GM18505 (cell line): ENCODE results near the gene SLC30A4.

ENCODE experiments used
- ATAC-seq: cut with Tn5 transposase; IDR thresholded peaks from one replicate; pipeline ENCODE4 v1.9.1; 2021; ENCODE audit not compliant: unreplicated experiment
- POLR2A ChIP-seq: IDR thresholded peaks from 4 replicates; pipeline ENCODE4 v1.6.1; 2011; ENCODE audit warnings: borderline replicate concordance; ENCODE audit not compliant: insufficient read depth, insufficient read length; ENCODE audit errors: extremely low read depth

SLC30A4 gene

DNA sequence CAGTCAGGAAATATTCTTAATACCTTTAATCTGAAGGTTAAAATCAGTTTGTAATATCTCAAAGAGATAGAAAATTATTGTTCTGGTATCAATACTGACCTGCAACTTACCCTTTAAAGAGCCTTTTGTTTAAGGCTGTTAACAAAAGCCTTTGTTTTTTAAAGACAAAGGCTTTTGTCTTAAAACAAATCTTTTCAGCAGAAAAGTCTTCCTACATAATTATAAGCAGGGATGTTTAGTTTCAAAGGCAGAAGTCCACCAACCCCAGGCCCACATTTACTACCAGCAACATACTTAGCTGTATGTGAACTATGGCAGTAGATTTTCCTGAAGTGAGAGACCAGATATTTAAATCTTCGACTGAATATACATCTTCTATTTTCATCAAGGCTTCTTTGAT lies 36.2 kb downstream of the SLC30A4 start:
- no peak for ATAC-seq
- no peak for TF ChIP-seq POLR2A

DNA sequence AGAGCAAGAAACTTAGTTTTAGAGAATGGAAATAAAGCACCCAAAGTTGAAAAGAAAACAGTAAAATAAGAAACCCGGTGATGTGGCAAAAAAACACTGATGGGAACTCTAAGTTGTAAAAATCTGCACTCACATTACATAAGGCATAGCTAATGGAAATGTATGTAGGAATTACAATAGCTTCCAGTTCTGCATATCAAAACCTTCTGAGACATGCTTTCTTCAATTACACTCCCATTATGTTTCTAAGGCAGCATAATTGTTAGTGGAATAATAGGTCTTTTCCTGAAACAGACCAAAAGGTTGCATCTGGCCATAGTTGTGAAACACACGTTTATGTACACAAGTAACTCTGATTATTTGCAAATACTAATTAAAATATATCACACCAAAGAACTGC lies 41.4 kb downstream of the SLC30A4 start:
- no peak for ATAC-seq
- TF ChIP-seq POLR2A: no peak

DNA sequence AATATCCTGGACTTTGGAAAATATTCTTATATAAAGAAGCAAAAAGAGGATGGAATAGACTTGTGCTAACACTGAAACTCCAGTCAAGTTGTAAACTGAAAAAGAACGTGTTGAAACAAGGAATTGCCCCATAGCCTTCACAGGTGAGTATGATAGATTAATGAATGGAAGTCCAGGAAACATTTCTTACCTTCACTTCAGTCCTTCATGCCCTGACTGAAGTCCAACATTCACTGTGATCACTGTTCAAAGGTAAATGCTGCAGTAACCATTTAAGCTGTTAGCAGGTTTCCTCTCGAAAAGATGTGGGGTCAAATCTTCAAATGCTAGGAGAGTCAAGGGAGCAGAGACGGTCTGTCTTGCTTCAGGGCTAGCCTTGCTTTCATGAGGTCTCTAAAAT lies 46.1 kb downstream of the SLC30A4 start:
- no peak for ATAC-seq
- no peak for TF ChIP-seq POLR2A

DNA sequence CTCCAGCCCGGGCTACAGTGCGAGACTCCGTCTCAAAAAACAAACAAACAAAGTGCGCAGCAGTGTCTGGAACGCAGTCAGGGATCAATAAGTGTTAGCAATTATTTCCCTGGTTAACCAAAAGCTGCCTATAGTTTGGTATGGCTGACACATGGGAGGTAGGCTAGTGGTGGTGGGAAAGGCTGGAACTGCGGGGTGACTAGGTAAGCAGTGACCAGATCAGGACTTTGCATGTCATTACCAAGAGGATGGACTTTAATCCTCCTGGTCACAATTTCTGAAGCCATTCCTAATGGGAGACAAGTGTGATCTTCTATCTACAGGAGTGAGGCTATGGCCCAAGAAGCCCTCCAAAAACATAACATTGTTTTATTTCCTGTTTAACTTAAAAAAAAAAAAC lies 47.8 kb downstream of the SLC30A4 start:
- ATAC-seq: no peak
- no peak for TF ChIP-seq POLR2A

DNA sequence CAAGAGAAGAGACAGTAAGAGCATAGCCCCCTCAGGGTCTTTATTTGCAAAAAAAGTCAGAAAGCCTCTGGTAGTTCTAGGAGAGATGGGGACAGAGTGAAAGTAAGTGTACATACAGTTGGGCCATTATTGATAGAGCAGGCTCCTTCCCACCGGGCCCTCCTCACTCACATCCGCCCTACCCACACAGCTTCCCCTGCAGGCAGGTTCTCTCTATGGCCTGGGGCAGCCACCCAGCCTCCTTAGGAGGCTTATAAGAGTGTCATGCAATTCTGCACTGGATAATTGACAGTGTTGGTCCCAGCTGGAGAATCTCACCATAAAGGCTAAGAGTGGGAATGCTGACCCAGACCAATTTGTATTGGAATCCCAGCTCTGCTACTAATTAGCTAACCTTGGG lies 49.5 kb downstream of the SLC30A4 start:
- no peak for ATAC-seq
- TF ChIP-seq POLR2A: no peak

DNA sequence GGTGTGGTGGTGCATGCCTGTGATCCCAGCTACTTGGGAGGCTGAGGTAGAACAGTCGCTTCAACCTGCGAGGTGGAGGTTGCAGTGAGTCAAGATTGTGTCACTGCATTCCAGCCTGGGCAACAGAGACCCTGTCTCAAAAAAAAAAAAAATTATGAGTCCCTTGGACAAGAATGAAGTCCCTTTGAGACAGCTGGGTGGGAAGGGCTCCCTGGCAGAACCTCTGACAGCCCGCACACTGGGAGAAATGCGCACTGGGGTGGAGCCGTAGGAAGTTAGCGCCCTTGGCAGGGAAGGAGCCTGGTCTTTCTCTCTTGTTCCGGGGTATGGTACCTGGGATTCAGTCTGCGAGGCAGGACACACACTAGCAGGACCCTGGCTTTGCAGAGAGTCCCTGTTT lies 51.4 kb downstream of the SLC30A4 start:
- no peak for ATAC-seq
- no peak for TF ChIP-seq POLR2A

DNA sequence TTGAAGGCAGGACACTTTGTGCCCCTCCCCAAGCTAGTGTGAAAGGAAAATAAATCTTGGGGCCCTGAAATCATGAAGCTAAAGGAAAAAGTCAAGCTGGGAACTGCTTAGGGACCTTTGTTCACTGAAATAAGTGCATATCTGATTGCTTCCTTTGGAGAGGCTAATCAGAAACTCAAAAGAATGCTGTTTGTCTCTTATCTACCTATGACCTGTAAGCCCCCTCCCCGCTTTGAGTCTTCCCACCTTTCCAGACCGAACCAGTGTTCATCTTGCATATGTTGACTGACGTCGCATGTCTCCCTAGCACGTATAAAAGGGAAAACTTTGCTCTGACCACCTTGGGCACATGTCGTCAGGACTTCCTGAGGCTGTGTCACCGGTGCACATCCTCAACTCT lies 53.1 kb downstream of the SLC30A4 start:
- no peak for ATAC-seq
- TF ChIP-seq POLR2A: no peak

DNA sequence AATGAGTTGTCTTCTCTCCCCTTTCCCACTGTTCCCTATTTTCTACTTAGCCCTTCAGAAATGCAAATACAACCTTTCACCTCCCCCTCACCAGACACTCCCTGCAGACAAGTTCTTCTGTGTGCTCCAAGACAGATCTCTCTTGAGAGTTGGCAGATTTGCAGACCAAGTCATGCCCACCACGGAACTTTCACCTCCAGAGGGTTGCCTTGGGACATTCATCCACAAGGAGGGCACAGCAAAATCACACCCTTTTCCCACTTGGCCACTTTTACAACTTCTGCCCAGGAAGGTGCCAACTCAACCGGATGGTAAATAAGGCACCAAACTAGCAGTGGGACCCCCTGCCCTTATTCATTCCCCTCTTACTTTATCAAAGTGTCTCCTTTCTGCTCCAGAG lies 53.5 kb downstream of the SLC30A4 start:
- TF ChIP-seq POLR2A: no peak
- no peak for ATAC-seq

DNA sequence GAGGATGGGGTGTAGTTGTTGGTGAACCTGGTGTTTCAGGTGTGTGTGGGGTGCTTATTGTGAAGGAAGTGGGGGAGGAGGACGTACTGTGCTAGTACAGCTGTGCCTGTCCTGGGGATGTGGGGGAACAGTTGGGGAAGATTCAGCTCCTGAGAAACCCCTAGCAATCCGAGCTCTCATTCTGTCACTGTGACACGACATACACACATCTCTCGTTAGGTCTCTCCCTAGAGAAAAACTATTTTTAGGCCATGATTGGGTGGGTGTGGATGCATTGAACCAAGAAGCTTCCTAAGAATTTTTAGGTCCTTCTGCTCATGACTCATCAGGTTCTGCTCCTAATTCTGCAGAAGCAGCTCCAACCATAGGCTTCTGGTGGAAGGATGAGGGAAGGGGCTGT lies 54.3 kb downstream of the SLC30A4 start:
- no peak for ATAC-seq

DNA sequence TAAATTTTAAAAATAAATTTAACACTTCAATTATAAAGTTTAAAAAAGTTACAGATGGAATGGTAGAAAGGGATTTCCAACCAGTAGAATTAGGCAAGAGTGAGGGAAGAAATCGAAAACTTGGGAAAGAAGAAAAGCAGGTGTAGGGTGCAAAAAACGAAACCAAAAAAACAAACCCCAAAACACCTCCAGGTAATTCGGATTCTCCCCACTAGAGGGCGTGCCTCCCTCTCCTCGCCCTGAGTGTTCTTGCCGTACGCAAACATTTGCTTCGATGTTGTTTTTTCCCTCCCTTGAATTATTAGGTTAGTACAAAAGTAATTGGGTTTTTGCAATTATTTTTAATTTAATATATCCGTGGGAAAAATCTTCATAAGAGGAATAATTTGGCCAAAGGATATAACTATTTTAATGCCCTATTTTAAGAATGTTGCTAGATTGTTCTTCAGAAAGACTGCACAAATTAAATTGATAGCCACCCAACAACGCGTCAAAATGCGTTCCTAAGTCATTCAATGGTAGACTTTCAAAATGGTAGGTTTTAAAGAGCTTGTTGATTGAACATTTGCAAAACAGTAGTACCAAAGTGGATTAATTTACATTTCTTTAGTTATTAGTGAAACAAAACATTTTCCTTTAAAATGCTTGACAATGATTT lies 63.7 kb downstream of the SLC30A4 start:
- TF ChIP-seq POLR2A: no peak
- no peak for ATAC-seq

More for the DNA sequence above, 54.3 kb downstream of the SLC30A4 start:
- TF ChIP-seq POLR2A: no peak

DNA sequence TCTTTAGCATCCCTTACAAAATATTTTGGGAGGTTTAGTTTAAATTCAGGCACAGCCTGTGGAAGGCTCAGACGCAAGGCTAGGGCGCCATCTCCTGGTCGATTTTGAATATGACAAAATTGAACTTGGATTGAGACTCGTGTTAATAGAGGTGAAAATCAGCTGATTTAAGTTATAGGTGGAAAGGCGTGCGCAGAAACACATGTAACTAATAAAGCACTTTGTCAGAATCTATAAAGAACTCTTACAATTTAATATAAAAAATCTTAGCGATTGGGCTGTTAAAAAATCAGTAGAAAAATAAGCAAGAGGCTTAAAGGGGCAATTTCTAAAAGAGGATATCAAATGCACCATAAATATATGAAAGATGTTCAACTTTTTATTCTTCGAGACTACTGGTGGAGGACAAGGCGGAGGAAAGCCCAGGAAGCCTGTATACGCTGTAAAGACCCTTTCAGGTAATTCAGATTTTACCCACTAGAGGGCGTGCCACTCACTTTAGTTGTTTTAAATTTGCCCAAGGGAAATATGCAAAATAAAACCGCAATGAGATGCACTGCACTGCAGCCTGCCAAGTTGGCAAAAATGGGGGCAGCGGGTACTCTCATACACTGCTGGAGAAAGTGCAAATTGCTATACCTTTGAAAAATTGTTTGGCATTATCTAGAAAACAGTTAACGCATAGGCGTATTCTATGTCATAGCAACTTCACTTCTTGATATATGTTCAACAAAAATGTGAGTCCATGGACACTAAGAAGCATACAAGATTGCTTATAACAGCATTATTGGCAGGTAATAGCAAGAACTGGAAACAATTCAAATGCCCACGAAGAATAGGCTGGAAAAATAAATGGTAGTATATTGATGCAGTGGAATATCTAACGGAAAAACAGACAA lies 64.7 kb downstream of the SLC30A4 start:
- TF ChIP-seq POLR2A: no peak
- no peak for ATAC-seq

DNA sequence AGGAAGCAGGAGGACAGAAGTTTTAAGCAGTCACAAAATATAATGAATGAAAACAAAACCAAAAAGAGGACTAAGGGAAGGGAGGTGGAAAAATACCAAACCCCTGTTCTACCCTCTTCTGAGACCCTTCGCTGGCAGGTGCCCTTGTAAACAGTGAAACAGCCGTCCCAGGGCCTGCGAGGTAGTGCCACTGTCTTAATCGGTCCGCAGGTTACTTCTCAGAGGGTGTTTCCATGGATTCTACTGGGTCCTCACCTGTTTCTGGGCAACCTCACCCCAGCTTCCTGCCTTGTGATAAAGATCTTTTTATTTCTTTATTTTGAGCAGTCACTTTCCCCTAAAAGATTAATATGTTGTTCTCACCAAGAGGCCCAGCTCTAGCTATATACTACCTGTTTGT lies 65.3 kb downstream of the SLC30A4 start:
- ATAC-seq: no peak

DNA sequence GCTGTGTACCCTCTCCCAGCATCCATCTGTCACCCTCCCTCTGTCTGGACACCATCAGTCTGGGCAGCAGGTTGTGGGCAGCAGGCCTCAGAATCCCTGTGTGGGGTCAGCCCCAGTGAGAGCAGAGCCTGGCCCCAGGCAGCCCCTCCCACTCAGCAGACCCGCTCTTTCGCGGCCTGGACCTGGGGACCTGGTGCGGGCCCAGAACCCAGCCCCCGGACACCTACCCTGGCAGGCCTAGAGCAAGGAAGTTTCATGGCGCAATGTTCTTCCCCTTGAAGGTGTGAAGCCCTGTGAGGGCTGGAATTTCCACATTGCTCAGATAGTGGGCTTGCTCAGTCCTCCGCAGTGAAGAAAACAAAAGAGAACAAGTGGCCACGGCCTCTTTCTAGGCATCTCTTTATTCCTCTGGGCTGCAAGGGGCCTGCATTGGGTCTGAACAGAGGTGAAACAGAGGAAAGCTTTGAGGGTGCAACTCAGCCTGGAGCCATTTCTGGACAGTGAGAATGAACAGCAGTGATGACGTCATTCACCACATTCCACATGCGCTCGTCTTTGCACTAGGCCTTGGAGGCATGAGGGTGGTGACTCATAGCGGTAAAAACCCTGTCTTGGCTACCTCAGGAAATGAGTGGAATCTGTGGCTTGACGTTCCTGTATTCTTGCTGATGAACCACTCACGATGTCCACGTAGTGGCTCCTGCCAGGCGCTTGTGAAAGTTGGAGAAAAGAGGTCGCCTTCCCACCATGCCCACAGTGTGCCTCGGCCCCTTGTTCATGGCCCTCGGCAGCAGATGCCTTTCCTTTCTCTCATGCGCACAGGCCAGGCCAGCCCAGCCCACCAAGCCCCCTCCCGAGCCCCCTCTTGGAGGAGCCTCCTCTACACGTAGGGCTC lies 66.1 kb downstream of the SLC30A4 start:
- TF ChIP-seq POLR2A: no peak
- no peak for ATAC-seq

More for the DNA sequence above, 65.3 kb downstream of the SLC30A4 start:
- TF ChIP-seq POLR2A: no peak
